Measurements from ENCODE around the gene NAPEPLD. TPM values are rescaled to one million over a fixed set of nuclear protein-coding genes. Genes with fewer than 3 reads are reported as not detected.

Gene NAPEPLD
- total RNA-seq, 2 donors from 2014 or later = 11.2 to 12.9 TPM

DNA sequence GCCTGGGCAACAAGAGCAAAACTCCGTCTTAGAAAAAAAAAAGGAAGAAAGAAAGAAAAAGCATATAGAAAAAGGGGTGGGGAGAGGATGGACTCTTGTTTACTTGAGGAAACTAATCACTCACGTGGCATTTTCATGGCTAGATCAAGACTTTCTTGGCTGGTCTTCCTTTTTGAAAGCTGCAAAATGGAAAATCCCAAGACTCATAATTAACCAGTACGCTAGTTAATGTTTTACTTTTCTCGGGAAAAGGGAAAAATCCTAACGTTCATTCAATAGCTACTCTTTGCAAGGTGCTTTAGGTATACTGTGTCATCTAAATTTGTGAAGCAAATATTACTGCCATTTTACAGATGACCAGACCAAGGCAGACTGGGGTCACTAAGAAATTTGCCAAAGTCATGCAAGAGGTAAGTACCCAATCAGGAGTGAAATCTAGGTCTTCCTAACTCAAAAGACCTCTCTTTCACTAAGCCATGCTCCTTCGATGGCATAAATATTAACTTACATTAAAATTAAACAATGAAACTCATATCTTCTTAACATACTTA is 24.4 kb downstream of the NAPEPLD start:
- WGBS, 2 donors = 57 to 59% methylated on average over 6 of the region's 6 CpGs
- H3K36me3 ChIP-seq (replicated peaks in 1 of 2; ENCODE audit: insufficient read depth in 1 of 2, low read depth in 2 of 2) = peaks cover 0 to 6% of the 10 kb centered on the region in 2 donors
- DNase-seq (no peak), ATAC-seq (no peak)
- TF ChIP-seq POLR2A (IDR thresholded peaks at IDR 0.05) = no peak
- TF ChIP-seq CTCF (IDR thresholded peaks at IDR 0.05) = no peak
- H3K9me3 ChIP-seq = no peaks in the 10 kb centered on the region
- H3K4me1 ChIP-seq = peaks cover 2% of the 10 kb centered on the region
- H3K27ac ChIP-seq = no peak overlapping the region
- H3K27me3 ChIP-seq = no peaks in the 10 kb centered on the region
- intact Hi-C loops (cut with DNase I) = no loop called here
- H3K4me3 ChIP-seq = no peak overlapping the region

DNA sequence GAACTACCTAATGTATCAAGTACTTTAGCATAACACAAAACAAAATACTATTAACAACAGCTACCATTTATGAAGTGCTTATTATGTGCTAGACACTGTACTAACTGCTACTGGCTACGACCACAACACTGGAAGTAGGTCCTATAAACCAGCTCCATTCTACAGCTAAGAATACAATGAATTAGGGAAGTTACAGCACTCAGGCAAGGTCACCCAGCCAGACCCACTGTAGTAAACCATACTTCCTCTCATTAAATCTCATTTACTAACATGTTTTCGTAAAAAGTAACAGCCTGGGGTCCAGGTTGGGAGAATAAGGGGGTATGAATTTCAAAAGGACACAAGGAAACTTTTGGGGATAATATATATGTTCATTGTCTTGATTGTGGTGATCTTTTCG is 25.4 kb downstream of the NAPEPLD start:
- 60 to 66% methylated on average over 3 of the region's 3 CpGs for WGBS, 2 donors
- intact Hi-C loops (cut with DNase I) = no loop called here
- Histone ChIP-seq H3K36me3 (replicated peaks in 1 of 2; ENCODE audit: insufficient read depth in 1 of 2, low read depth in 2 of 2) (peaks cover 0 to 6% of the 10 kb centered on the region in 2 donors), H3K9me3 (no peaks in the 10 kb centered on the region), H3K4me3 (no peak overlapping the region), H3K27me3 (no peaks in the 10 kb centered on the region), H3K27ac (no peak overlapping the region), H3K4me1 (no peaks in the 10 kb centered on the region)
- DNase-seq (no peak), ATAC-seq (no peak)
- TF ChIP-seq POLR2A (IDR thresholded peaks at IDR 0.05) (no peak), CTCF (IDR thresholded peaks at IDR 0.05) (no peak)

GRCh38 chr7:103121641-103122040 is 27.3 kb downstream of the NAPEPLD start:
- ATAC-seq (no peak), DNase-seq (no peak)
- no peak for TF ChIP-seq CTCF (IDR thresholded peaks at IDR 0.05)
- no peak for TF ChIP-seq POLR2A (IDR thresholded peaks at IDR 0.05)
- no peaks in the 10 kb centered on the region for H3K9me3 ChIP-seq
- no peak overlapping the region for H3K27ac ChIP-seq
- intact Hi-C loops (cut with DNase I) = no loop called here
- H3K36me3 ChIP-seq (replicated peaks in 1 of 2; ENCODE audit: insufficient read depth in 1 of 2, low read depth in 2 of 2) = peaks cover 0 to 4% of the 10 kb centered on the region in 2 donors
- no peaks in the 10 kb centered on the region for H3K27me3 ChIP-seq
- peaks cover 5% of the 10 kb centered on the region for H3K4me1 ChIP-seq
- H3K4me3 ChIP-seq = no peak overlapping the region

DNA sequence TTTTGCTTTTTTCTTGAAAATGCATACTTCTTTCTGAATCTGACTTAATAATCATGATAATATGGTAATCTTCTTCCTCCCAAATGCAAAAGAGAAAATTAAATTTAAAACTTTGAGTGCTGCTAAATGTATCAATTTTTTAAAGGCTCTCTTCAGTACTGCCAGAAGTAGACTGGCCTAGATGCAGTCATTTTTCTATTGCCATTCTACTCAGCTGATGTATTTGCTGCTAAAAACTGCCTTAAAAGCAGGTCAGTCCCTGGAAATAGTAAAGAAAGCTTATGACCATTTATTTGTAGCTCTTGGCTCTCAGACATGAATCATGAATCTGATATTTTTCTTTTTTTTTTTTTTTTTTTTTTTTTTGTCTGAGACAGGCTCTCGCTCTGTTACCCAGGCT is 28.5 kb downstream of the NAPEPLD start:
- intact Hi-C loops (cut with DNase I) = no loop called here
- WGBS, 2 donors = 100% methylated on average over 1 of the region's 1 CpG
- H3K4me3 ChIP-seq = no peak overlapping the region
- TF ChIP-seq CTCF (IDR thresholded peaks at IDR 0.05) (no peak), POLR2A (IDR thresholded peaks at IDR 0.05) (no peak)
- H3K27me3 ChIP-seq = no peaks in the 10 kb centered on the region
- no peaks in the 10 kb centered on the region for H3K9me3 ChIP-seq
- no peak for ATAC-seq
- peaks cover 0 to 4% of the 10 kb centered on the region in 2 donors for H3K36me3 ChIP-seq (replicated peaks in 1 of 2; ENCODE audit: insufficient read depth in 1 of 2, low read depth in 2 of 2)
- H3K27ac ChIP-seq = no peak overlapping the region
- H3K4me1 ChIP-seq = peaks cover 7% of the 10 kb centered on the region
- no peak for DNase-seq

DNA sequence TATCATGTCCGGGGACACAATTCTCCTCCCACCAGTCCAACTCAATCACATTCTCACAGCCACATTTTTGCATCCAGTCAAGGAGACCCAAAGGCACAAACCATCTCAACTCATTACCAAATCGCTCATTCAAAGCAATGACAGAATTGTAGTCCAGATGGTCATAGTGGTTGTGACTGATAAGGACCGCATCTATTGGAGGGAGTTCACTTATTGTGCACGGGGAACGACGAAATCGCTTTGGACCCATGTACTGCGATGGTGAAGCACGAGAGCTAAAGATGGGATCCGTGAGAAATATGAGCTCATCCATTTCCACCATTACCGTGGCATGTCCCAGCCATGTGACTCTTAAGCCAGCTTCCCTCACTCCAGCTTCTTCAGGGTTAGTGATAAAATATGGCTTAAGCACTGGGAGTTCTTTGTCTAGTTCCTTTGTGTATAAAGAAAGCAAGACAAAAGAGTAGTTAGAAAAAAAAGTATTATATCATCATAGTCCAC is 29.1 kb downstream of the NAPEPLD start:
- WGBS, 2 donors = 95 to 98% methylated on average over 11 of the region's 11 CpGs
- intact Hi-C loops (cut with DNase I) = no loop called here
- Histone ChIP-seq H3K27me3 (no peaks in the 10 kb centered on the region), H3K36me3 (replicated peaks in 1 of 2; ENCODE audit: insufficient read depth in 1 of 2, low read depth in 2 of 2) (peaks cover 0 to 4% of the 10 kb centered on the region in 2 donors), H3K9me3 (no peaks in the 10 kb centered on the region), H3K4me1 (peaks cover 7% of the 10 kb centered on the region), H3K27ac (no peak overlapping the region), H3K4me3 (no peak overlapping the region)
- ATAC-seq (no peak), DNase-seq (no peak)
- TF ChIP-seq CTCF (IDR thresholded peaks at IDR 0.05) = no peak
- TF ChIP-seq POLR2A (IDR thresholded peaks at IDR 0.05) = no peak
